HG03565 (cell line): ENCODE data around the gene FA2H.
"Not testable (repeated sequence)": the region's sequence is repeated elsewhere in the genome, so short reads cannot be mapped to it uniquely, and the experiment has no call there.

Experiments
- ATAC-seq: cut with Tn5 transposase; IDR thresholded peaks from one replicate; pipeline ENCODE4 v1.9.1; 2021; ENCODE audit warnings: mild to moderate bottlenecking, moderate library complexity; ENCODE audit not compliant: unreplicated experiment

Gene FA2H, protein sequence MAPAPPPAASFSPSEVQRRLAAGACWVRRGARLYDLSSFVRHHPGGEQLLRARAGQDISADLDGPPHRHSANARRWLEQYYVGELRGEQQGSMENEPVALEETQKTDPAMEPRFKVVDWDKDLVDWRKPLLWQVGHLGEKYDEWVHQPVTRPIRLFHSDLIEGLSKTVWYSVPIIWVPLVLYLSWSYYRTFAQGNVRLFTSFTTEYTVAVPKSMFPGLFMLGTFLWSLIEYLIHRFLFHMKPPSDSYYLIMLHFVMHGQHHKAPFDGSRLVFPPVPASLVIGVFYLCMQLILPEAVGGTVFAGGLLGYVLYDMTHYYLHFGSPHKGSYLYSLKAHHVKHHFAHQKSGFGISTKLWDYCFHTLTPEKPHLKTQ

DNA sequence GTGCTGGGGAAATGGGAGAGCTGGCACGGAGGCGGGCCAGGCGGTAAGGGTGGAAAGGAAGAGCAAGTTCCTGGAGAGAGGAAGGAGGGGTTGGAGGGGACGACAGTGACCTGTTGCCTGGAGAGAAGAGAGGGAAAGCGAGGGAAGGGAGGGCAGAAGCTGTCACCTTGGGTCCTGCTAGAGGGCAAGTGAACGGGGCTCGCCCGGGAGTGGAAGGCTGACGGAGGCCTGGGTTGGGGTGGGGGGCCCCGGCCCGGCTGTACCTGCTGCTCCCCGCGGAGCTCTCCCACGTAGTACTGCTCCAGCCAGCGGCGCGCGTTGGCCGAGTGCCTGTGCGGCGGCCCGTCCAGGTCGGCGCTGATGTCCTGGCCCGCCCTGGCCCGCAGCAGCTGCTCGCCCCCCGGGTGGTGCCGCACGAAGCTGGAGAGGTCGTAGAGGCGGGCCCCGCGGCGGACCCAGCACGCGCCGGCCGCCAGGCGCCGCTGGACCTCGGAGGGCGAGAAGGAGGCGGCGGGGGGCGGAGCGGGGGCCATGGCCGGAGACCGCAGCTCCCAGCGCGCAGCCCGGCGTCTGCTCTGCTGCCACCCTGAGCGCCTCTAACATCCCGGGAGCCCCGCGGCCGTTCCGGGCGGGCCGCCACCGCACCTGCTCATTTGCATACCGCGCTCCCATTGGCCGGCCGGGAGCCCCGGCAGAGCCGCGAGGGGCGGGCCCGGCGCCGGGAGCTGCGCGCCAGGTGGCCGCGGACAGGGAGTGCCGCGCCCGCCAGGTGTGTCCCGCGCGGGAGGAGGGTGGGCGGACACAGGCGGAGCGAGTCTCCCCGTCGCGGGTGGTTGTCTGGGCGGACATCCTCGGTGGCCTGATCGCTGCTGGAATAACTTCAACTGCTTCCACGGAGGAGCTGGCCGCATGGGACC, at the start of gene FA2H:
FA2H (minus strand) TSS at position 598 of the 917 bp plus-strand sequence; CDS start at position 533, 65 bp downstream.
- ATAC-seq = peak; percentile 73

DNA sequence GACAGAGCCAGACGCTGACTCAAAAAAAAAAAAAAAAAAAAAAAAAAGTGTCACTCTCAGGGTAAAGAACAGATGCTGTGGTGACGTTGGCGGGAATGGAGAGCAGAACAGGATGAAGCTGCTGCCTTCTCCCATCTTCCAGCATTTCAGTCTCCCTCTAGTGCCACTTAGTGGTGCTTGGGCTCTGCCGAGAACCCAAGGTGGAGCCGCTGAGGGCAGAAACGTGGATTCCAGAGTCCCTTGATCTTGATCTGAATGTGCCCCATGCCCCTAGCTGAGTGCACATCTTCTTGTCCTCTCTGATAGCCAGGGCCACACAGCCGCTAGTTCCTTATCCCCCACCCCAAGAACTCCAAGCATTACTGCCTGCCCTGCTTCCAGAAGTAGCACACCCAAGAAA, 43.2 kb upstream of the FA2H start:
- ATAC-seq = no peak

DNA sequence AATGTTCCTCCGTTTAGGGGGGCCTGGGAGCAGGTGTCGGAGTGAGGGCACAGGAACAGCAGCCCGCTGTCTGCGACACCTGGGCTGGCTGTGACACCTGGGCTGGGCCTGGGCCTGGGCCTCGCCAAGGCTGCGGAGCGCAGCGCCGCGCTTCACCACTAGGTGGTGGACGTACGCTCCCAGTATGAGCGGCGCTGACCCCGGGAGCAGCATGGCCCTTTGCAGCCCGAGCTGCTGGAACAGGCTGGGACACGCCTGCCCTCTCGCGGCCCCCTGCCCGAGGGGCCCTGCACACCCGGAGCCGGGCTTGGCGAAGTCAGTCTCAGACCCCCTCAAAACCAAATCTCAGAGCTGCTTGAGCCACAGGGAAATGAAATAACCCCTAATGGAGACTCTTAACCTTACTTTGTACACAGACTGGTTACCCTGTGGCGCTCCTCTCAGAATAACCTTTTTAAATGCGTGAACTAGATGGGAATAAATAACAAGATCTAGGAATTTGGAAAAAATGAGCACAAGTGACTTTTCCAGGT, 38.6 kb upstream of the FA2H start:
- ATAC-seq = peak; percentile 95

DNA sequence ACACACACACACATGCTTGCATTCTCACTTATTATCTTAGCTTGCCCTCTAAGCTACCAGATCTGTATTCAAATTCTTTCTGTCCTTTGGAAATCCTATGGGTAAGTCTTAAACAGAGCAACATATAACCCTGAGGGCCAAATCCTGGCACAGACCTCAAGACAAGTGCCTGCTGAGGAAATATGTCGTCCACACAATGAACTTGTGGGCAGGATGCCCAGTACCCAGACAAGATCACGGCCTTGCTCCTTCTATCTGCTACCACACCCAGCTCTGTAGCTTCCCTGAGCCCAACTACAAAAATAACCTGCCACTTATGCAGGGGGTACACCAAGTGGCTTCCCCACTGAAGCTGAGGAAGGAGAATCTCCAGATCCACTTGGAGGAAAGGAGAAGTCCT, 37.3 kb upstream of the FA2H start:
- no peak for ATAC-seq

DNA sequence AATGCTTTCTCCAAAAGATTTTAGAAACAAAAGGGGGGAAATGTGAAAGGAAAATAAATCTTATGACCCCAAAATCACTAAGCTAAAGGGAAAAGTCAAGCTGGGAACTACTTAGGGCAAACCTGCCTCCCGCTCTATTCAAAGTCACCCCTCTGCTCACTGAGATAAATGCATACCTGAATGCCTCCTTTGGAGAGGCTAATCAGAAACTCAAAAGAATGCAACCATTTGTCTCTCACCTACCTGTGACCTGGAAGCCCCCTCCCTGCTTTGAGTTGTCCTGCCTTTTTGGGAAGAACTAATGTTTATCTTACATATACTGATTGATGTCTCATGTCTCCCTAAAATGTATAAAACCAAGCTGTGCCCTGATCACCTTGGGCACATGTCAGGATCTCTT, 36.6 kb upstream of the FA2H start:
- not testable (repeated sequence) for ATAC-seq

DNA sequence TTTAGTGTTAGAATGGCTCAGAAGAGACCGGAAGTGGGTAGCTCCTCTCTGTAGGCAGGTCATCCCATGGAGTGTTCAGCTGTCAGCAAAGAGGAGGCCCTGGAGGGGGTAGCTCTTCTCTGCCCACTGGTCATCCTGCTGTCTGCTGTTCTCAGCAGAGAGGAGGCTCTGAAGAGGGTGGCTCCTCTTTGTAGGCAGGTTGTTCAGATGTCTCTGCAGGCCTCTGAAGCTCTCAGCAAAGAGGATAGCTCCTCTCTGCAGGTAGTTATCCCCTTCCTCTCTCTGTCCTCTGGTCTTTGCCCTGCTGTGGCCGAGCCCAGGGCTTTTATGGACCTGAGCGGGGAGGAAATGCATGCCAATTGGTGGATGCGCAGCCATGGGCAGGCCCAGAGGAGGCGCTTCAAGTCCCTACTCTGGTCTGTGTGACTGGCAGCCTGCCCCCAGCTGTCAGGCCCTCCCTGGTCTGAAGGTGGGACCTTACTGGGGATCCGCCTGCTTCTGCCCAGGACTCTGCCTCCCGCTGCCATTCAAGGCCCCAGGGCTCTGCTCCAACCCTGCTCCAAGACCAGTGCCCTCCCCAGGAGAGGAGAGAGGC, 32.5 kb upstream of the FA2H start:
- ATAC-seq = no peak

DNA sequence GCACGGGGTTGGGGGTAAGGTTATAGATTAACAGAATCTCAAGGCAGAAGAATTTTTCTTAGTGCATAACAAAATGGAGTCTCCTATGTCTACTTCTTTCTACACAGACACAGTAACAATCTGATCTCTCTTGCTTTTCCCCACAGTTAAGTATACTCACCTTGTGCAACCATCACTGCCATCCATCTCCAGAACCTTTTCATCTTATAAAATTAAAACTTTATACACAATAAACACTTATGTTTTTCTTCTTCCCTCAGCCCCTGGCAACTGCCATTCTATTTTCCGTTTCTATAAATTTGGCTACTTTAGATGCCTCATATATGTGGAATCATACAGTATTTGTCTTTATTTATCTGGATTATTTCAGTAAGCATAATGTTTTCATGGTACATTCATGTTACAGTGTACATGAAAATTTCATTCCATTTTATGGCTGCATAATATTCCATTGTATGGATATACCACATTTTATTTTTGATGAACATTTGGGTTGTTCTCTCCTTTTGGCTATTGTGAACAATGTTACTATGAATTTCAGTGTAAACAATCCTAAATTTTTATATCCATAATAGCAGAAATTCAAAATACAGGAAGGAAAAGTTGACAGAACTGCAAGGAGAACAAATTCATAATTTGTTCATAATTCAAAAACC, 25.7 kb upstream of the FA2H start:
- ATAC-seq = no peak

DNA sequence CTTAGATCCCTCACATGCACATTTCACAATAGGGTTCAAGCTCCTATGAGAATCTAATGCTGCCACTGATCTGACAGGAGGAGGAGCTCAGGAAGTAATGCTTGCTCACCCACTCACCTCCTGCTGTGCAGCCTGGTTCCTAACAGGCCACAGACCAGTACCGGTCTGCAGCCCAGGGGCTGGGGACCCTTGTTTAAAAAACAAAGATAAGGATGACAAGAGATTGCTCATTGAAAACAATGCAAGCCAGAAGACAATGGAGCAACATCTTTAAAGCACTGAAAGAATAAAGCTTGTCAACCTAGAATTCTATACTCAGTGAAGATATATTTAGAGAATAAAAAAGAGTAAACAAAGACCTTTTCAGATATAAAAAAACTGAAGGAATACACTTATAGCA, 22.8 kb upstream of the FA2H start:
- ATAC-seq = no peak

DNA sequence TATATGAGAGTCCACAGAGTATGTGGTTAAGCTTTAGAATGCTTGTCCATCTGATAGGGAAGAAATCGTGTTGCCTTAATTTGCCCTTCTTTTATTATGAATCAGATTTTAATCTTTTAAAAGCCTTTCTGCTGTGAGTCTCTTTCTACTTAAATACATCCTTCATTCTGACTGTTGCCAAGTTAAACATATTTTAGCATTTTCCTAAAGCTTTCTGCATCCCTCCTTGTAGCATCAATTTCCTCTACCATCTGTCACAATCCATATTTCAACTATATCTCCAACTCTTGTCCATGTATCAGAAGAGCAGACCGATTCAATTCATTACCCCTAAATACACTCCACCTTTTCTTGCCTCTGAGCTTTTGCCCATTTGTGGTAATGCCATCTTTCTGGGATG, 20.5 kb upstream of the FA2H start:
- no peak for ATAC-seq

DNA sequence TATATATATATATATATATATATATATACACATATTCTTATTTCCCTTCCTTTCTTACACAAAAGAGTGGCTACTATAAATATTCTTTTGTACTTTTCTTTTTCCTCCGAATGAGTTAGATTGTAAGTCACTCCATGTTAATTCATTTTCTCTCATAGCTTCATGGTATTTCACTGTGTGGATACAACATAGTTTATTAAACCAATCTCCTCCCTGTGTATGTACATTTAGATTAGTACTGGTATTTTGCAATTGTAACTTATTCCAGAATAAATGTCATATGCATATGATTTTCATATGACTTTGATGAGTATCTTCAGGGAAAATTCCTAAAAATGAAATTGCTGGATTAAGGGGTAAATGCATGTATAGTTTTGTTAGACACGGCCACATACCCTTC, 20.0 kb upstream of the FA2H start:
- no peak for ATAC-seq

DNA sequence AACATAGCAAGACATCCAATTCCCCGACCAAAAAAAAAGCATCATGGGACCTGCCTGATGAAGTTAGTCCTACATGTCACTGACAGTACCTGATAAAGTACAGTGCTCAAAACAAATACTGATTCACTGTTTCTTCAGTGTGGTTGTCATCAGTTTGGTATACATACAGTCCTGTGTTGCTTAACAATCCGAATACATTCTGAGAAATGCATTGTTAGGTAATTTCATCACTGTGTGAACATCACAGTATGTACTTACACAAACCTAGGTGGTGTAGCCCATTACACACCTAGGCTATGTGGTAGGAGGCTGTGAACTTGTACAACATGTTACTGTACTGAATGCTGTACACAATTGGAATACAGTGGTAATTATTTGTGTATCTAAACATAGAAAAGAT, 19.0 kb upstream of the FA2H start:
- no peak for ATAC-seq

DNA sequence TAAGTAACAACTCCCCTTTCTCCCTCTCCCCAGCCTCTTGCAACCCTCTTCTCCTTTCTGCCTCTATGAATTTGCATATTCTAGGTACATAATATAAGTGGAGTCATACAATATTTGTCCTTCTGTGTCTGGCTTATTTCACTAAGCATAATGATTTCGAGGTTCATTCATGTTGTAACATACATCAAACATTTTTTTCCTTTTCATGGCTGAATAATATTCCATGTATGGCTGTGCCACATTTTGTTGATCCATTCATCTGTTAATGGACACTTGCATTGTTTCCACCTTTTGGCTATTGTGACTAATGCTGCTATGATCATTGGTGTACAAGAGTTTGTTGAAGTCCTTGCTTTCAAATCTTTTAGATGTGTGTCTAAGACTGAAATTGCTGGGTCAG, 17.6 kb upstream of the FA2H start:
- no peak for ATAC-seq

DNA sequence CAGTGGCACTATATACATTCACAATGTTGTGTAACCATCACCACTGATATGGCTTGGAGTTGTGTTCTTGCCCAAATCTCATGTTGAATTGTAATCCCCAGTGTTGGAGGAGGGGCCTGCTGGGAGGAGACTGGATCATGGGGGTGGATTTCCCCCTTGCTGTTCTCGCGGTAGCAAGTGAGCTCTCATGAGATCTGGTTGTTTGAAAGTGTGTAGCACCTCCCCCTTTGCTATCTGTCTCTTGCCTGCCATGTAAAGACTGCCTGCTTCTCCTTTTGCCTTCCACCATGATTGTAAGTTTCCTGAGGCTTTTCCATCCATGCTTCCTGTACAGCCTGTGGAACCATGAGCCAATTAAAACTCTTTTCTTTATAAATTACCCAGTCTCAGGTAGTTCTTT, 17.1 kb upstream of the FA2H start:
- not testable (repeated sequence) for ATAC-seq

DNA sequence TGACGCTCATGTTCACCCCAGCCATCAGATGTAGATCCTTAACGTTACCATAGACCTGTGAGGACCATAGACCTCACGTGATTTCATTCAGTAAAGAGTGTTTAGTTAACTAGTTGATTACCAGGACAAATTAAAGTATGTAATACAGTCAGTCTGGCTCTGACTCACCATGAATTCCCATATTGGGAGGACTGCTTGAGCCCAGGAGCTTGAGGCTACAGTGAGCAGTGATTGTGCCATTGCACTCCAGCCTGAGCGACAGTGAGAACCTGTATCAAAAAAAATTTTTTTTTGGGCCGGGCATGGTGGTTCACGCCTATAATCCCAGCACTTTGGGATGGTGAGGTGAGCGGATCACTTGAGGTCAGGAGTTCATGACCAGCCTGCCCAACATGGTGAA, 13.5 kb upstream of the FA2H start:
- no peak for ATAC-seq

DNA sequence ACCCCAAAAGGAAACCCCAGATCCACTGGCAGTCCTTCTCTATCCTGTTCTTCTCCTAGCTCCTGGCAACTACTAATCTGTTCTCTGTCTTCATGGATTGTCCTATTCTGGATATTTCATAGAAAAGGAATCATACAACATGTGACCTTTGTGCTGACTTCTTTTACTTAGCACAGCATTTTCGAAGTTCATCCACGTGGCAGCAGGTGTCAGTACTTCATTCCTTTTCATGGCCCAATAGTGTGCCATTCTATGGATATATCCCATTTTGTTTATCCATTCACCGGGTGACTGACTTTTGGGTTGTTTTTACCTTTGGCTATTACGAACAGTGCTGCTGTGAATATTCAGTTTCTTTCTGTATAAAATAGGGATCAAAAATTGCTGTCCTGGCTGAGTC, 10.4 kb upstream of the FA2H start:
- ATAC-seq = no peak

DNA sequence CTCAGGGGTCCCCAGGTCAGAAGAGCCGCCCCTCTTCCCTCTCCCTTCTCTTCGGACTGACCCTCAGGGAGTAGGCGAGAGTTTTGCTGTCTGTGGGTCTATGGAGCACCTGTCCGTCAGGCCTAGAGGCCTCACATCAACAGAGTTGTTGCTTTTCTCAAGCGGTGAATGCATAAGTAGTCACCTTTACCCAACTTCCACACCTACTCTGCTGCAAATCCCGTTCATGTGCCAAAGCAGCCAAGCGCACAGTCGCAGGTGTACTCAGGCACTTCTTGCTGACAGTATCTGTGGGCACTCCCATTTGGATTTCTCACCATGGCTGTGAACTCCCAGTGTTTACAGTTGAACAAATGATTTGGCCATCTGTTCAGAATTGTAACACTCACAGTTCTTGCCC, 4.0 kb upstream of the FA2H start:
- no peak for ATAC-seq

DNA sequence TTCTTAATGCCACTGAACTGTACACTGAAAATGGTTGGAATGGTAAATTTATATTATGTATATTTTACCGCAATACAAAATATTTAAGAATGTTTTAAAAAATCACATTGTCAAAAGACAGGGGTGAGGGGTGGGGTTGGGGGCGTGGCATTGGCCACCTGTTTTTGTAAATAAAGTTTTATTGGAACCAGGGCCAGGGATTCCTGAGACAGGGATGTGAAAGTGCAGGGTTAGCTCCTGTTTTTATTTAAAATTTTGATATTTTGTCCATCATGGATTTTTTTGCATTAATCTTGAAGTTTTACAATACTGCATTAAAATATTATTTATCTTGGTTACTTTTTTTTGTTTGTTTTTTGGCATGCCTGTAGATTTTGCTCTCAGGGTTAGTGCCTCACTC, 2.3 kb upstream of the FA2H start:
- ATAC-seq = no peak

DNA sequence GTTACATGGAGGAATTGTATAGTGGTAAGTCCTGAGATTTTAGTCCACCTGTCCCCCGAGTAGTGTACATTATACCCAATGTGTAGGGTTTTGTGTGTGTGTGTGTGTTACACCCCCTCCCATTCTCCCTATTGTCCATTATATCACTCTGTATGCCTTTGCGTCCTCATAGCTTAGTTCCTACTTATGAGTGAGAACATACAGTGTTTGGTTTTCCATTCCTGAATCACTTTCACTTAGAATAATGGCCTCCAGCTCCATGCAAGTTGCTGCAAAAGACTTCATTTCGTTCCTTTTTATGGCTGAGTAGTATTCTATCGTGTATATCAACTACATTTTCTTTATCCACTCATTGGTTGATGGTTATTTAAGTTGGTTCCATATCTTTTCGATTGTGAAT, 635 bp upstream of the FA2H start:
- ATAC-seq = no peak

DNA sequence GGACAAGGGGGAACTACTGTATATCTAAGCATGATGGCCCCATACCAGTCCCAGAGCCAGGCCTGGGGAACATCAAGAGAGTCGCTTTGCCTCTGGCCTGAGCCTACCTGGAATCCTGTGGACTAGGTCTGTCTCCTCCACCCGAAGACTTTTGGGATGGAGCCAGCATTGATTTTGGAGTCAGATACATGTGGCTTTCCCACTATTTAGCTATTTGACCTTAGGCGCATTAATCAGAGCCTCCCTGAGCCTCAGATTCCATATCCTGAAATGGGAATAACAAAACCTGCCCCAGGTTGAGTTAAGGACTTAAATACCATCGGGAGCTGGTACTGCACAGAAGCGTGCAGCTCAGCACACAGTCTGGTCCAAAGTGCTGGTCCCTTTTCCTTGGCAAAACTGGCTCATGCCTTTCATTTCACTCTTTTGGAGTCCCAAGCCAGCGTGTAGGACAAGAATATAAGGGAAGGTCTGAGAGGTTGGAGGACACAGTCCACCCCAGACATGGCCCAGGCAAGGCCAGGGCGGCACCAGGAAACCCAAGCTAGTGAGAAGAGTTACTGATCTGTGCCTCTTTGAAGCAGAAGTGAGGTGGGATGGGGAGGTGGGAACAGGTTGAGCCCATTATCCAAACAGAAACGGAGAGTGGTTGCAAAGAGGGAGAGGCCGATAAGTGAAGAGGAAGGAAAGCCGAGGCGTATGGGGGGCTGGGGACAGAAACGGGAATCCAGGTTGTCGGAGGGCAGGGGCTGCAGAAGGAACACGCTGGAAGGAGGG, 986 bp downstream of the FA2H start:
- ATAC-seq = no peak

DNA sequence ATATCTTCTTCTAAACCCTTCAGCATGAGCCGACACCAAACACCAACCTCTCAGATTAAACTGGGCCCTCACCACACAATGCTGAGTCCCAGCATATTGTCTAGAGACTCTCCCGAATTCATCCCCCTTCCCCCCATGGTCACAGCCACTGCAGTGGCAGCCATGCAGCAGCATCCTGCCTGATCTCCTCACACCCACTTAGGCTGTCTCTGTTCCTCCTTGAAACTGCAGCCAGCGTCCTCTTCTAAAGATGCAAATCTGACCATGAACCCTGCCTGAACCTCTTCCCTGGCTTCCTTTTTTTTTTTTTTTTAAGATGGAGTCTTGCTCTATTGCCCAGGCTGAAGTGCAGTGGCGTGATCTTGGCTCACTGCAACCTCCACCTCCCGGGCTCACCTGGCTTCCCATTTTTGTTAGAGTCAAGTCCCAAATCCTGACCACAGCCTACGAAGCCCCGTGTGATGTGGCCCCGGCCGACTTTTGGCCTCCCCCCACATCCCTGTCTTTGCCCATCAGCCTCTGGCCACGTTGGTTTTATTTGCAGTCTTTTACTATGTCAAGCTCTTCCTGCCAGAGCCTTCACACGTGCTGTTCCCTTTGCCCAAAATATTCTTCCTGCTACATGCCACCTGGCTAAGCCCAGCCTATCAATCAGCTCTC, 2.8 kb downstream of the FA2H start:
- ATAC-seq = peak; percentile 74
